Mucosa of gallbladder (tissue), 1 donor: ENCODE results near the gene AOC3. TPM values are rescaled to one million over a fixed set of nuclear protein-coding genes. Genes with fewer than 3 reads are reported as not detected.

ENCODE experiments used
- DNase-seq: peaks from one replicate; pipeline ENCODE4 v3.0.0-alpha.2; 2020; ENCODE audit warnings: low spot score
- total RNA-seq: library from RNA; stranded (reverse); gene quantifications from one replicate; pipeline ENCODE4 v1.2.1, GENCODE V29; 2021
- donor health status: DM: no; HTN: no; CAD: no.

Gene AOC3, protein sequence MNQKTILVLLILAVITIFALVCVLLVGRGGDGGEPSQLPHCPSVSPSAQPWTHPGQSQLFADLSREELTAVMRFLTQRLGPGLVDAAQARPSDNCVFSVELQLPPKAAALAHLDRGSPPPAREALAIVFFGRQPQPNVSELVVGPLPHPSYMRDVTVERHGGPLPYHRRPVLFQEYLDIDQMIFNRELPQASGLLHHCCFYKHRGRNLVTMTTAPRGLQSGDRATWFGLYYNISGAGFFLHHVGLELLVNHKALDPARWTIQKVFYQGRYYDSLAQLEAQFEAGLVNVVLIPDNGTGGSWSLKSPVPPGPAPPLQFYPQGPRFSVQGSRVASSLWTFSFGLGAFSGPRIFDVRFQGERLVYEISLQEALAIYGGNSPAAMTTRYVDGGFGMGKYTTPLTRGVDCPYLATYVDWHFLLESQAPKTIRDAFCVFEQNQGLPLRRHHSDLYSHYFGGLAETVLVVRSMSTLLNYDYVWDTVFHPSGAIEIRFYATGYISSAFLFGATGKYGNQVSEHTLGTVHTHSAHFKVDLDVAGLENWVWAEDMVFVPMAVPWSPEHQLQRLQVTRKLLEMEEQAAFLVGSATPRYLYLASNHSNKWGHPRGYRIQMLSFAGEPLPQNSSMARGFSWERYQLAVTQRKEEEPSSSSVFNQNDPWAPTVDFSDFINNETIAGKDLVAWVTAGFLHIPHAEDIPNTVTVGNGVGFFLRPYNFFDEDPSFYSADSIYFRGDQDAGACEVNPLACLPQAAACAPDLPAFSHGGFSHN
- total RNA-seq, result 125 TPM

- peak; percentile 26 for DNase-seq
Observed at GRCh38 chr17:42850954-42851353, at the start of gene AOC3. Gene AOC3 (plus strand): TSS chr17:42851199. CDS start chr17:42851344, 145 bp downstream.

- DNase-seq, result no peak
Observed at GRCh38 chr17:42803074-42803883, 47.7 kb upstream of the AOC3 start.

DNA sequence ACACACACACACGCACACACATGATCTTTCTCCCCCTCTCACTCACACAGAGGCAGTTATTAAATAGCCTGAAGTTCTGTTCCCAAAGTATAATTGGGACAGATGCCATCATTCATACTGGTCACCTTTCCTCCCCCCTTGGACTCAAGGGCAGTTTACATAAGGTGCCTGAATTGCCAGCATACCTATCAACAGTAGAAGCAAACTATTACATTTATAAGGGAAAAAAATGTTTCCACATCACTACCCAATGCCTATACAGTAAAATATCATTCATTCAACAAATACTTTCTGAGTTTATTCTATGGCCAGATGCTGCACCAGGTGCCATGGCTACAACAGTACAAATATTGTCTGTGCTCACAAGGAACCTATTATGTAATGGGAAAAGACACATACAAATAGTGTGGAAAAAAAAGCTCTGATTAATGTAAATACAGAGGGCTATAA is 46.1 kb upstream of the AOC3 start:
- no peak for DNase-seq

GRCh38 chr17:42806249-42806648 is 44.8 kb upstream of the AOC3 start:
- DNase-seq, result no peak

DNA sequence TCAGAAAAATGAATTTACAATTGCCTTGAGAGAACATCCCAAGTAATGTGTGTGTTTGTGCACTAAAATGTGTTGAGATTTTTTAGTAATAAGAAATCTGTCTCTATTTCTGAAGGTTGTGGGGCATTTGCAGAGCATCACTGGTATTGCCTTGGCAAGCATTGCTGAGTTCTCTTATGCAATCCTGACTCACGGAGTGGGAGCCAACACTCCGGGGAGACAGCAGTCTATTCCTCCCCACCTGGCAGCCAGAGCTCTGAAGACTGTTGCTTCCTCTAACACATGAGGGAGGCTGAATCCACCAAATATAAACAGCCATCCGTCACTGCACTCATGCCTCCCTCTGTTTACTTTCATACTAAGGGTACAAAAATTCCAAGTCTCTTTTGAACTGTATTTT is 41.7 kb upstream of the AOC3 start:
- DNase-seq, result no peak

DNA sequence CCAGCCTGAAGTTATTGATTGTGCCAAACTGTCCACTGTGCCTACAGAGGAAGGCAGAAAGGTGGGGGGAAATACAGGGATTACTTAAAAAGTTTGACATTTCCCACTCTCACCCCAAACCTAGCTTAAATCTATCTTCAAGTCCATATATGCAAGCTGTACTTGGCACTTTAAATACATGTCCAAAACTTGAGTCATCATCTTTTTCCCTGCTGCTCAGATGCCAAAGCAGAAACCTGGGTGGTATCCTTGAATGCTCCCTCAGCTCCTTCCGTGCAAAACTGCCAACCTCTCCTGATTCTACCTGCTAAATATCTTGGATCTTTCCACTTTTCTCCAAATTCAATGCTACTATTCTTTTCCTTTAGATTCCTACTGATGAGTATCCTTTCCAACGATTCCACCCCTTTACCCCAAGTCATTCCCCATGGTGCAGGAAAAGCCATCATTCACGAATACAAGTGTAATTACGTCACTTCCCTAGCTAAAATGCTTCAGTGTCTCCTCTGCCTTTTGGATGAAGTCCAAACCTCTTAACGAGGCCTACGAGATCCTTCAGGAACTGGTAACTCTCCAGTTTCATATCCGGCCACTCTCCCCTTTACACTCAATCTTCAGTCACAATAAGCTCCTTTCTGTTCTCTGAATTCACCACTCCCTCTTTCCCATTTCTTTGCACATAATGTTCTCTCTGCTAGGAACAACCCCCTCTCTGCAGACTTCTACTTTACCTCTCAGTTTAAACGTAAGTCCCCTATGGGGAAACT is 36.2 kb upstream of the AOC3 start:
- no peak for DNase-seq

GRCh38 chr17:42817866-42818265 is 33.1 kb upstream of the AOC3 start:
- DNase-seq, result no peak

DNA sequence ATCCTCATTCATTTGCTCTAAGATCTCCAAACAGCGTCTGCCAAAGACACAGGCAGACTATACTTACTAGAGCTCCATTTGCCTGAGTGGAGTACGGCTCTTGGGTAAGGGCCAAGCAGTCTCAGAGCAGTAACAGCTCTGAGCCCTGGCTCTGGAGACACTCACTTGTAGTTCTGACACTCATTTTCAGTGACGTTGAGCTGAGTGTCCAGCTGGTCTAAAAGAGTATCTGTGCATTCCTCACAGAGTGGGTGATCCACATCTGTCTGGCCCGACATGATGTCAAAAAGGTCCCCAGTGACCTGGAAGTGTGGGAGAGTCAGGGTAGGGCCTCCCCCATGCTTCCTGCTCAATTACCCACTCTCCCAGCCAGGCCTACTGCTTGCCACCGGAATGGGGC is 32.6 kb upstream of the AOC3 start:
- no peak for DNase-seq

DNA sequence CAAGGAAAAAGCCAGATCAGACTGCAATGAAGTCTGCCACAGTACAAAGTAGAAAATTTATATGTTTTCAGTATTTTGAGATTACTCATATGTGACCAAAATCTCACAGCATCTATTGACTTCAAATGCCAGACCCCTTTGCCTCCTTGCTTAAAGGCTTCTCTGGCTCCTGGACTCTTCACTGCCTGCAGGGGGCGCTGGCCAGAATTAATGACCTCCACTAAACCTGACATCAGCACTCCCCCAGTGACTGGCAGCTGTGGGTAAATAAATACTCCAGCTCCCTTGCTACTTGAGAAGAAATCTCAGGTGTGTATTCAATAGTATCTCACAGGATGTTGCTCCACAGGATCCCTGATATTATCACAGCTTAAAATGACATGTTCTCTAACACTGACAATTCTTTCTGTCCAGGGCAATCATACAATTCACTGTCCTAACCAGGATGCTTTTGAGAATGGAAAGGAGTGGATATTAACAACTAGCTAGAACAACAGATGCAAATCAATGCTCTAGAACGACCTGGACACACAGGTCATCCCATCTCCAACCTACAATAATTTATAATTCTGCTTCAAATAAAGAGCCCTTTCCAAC is 31.0 kb upstream of the AOC3 start:
- DNase-seq, result no peak

- DNase-seq, result no peak
Observed at GRCh38 chr17:42821176-42821575, 29.8 kb upstream of the AOC3 start.

DNA sequence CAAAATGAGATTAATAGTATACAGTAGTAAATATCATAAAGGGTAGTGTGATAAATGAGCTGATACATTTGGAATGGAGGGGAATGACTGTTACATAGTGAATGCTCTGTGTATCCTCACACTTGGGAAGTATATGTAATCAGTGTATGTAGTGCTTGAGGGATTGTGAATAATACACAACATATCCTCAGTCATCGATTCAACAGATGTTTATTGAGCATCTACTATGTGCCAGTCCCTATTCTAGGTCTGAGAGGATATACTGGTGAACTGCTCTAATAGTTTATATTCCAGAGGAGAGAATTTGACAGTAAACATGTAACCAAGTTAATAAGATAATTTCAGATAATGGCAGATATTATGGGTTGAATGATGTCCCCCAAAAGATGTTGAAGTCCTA is 23.5 kb upstream of the AOC3 start:
- DNase-seq, result no peak

- DNase-seq, result no peak
Observed at GRCh38 chr17:42830971-42831370, 20.0 kb upstream of the AOC3 start.

DNA sequence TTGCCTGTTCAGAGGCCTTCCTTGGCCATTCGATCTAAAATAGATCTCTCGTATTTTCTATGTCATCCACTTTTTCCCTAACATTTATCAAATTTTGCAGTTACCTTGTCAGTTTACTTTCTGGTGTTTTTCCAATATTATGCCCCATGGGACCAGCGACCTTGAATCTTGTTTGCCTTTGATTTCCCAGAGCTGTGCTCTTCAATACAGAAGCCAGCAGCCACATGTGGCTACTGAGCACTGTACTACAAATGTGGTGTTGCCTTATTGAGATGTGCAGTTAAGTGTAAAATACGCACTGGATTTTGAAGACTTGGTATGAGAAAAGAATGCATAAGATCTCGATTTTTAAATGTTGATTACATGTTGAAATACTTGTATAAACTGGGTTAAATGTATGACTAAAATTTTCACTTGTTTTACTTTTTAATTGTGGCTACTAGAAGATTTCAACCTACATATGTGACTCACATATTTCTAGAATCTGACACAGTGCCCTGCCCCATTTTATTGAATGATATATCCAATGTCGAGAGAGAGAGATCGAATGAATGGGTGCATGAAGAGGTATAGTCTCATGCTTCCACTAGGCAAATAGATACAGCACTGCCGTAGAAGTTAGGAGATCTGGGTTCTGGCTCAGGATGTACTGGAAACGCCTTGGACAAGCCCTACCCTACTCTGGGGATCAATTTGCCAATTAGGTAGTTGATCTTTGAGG is 18.6 kb upstream of the AOC3 start:
- DNase-seq, result no peak

- peak; percentile 91 for DNase-seq
Observed at GRCh38 chr17:42832934-42833766, 17.8 kb upstream of the AOC3 start, which contains the start of gene PSME3. Gene PSME3 (plus strand): TSS chr17:42833397. CDS start chr17:42833632, 235 bp downstream.

GRCh38 chr17:42833767-42834422 is 17.1 kb upstream of the AOC3 start:
- DNase-seq, result no peak

DNA sequence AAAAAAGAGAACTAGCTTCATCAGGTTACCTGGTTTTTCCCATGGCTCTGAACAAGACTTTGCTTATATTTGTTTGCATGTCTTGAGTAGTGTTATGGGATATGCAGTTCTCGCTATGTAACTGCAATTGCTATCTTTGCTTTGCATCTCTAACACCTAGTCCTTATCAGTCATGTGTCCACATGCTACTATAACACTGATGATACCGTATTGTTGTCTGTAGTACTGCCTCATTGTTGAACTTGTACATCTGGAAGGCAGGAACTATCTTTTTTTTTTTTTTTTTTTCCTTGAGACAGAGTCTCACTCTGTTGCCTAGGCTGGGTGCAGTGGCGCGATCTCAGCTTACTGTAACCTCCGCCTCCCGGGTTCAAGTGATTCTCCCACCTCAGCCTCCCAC is 15.3 kb upstream of the AOC3 start:
- no peak for DNase-seq

- DNase-seq, result no peak
Observed at GRCh38 chr17:42841975-42842685, 8.9 kb upstream of the AOC3 start.

GRCh38 chr17:42843358-42843934 is 7.6 kb upstream of the AOC3 start:
- DNase-seq, result peak; percentile 44
